Fibroblast of the conjunctiva (primary cell): Measurements from ENCODE around the gene CNOT6L.
"Not testable (repeated sequence)": the region's sequence is repeated elsewhere in the genome, so short reads cannot be mapped to it uniquely, and the experiment has no call there.

Source experiments
- DNase-seq: peaks from one replicate; pipeline ENCODE4 v3.0.0-alpha.2; 2010; ENCODE audit warnings: low read depth

CNOT6L gene

GRCh38 chr4:77782102-77782835 lies 36.9 kb downstream of the CNOT6L start:
- no peak for DNase-seq

GRCh38 chr4:77780762-77781161 lies 38.4 kb downstream of the CNOT6L start:
- not testable (repeated sequence) for DNase-seq

DNA sequence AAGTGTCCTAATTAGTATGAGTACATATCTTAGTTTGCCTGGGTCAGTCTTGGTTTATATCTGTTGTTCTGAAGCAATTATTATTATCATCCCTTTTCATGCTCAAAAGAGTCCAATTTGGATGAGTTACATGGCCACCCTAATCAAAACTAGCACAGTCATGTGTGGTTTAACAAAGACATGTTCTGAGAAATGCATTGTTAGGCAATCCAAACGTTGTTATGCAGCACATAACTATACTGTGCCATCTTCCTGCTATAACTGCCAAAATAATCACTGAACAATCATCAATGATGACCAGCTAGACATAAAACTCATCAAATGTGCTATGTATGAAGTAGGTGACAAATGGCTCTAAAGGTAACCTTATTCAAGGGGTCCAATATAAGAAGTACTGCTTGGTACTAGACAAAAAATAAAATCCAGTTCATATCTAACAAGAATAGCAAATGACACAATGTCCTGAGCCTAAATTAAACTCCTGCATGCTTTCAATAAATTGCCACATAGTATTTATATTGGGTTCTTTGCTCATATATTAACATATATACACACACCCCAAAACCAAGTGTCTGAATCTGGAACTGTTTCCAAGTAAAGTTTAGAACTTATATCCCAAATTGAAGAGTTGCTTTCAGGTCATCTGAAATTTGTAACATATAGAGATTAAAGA lies 41.9 kb downstream of the CNOT6L start:
- DNase-seq: no peak

DNA sequence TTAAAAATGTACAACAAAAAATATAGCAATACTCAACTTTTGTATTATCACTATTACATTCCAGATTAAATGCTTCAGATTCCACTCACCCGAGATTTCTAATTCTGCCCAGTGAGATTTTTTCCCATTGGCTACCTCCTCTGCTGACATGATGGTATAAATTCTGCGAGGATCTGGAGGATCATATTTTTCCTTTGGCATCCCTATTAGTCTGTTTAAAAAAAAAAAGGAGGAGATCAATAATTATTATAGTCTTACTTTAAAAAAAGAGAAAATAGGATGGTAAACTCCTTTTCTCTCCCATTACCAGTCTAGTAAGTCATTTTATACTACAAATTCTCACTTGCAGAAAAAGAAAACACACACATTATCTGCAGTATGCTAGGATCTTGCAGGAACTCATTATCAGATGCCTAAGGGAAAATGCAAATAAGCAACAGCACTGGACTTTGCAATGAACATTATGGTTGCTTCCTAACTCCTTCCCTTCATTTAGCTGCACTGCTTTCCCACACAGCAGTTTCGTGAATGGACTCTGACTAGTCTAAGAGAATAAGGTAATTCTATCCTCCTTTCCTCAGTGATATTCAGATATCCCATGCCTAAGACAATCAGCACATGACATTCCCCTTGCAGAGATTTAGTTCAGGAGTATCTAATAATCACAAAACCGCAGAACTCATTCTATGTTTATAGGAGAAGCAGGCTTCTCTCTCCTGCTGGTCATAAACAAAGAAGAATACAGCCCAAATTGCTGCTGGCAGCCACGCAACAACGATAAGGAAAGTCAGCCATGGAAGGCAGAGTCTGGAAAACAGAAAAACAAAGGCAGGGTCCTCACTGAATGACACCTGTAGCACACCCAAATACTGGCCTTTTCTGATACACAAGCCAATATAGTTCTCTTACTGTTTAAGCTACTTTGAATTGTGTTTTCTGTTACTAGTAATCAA lies 42.7 kb downstream of the CNOT6L start:
- DNase-seq: no peak

- peak; percentile 16 for DNase-seq
Observed at GRCh38 chr4:77773101-77773500, 46.1 kb downstream of the CNOT6L start.

- no peak for DNase-seq
Observed at GRCh38 chr4:77771566-77771965, 47.6 kb downstream of the CNOT6L start.

DNA sequence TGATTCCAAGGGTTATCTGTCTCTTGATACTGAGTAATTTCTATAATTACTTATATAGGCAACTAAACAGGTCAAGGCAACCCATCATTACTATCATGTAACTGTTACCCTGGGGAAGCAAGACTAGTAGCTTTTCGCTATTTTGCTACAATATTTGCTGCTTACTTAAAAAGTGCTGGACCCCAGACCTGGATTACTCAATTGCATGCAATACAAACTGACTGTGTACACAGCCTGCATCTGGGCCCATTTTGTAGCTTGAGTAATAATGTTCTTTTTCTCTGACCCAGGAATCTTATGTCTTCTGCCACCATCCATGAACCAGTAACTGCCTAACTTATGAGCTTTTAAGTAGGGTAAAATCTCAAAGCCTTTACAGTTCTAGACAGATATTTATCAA lies 53.4 kb downstream of the CNOT6L start:
- DNase-seq: no peak

DNA sequence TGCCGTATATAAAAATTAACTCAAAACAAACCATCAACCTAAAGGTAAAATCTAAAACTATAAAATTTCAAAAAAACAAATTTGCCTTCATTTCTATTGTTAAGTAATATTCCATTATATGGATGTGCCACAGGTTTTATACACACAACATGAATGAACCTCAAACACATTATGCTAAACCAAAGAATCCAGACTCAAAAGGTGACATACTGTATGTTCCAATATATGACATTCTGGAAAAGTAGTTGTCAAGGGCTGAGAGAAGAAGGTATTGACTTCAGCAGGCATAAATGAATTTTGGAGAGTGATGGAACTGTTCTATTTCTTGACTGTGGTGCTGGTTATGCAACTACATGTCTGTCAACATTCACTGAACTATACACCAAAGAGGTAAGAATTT lies 56.6 kb downstream of the CNOT6L start:
- no peak for DNase-seq

DNA sequence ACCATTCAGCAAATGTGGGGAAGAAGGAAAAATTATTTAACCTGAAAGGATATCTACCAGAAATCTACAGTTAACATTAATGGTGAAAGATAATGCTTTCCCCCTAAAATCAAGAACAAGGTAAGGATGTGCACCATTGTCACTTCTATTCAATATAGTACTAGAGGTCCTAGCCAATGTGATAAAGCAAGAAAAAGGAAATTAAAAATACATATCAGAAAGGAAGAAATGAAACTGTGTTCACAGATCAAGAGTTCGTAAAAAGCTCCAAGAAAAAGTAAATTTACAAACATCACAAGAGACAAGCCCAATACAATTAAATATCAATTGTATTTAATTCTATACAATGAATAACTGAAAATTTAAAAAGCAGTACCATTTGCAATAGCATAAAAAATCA lies 57.6 kb downstream of the CNOT6L start:
- no peak for DNase-seq

GRCh38 chr4:77758804-77759203 lies 60.4 kb downstream of the CNOT6L start:
- no peak for DNase-seq

- DNase-seq: no peak
Observed at GRCh38 chr4:77751764-77752163, 67.4 kb downstream of the CNOT6L start.

DNA sequence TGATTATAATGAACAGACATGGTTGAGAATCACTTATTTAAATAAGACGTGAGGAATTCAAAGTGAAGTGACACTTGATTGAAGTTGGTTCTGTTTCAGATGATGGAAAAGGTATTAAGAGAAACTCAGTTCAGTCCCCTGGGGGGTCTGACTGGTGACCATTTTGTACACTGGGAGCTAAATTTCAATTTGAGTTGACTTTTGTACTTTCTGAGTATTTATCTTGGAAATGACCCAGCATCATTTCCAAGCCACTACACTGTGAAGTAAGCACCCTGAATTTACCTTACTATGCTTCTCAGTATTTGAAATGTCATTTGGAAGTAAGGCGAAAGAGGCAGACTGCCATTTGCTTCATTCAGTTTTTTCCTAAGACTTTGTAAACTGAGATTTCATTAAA lies 73.4 kb downstream of the CNOT6L start:
- no peak for DNase-seq

- DNase-seq: no peak
Observed at GRCh38 chr4:77742054-77742453, 77.1 kb downstream of the CNOT6L start.

DNA sequence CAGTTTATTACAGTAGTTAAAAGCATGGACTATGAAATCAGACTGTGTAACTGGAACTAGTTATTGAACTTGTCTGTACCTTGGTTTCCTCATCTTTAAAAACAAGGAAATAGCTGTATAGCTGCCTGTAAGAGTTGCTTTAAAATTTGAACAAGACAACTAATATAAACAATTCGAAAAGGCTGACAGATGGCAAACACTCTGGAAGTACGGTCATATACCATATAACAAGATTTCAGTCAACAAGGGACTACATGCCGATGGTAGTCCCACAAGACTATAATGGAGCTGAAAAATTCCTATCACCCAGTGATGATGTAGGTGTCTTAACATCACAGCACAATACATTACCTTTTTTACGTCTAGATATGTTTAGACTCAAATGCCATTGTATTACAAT lies 78.7 kb downstream of the CNOT6L start:
- no peak for DNase-seq

DNA sequence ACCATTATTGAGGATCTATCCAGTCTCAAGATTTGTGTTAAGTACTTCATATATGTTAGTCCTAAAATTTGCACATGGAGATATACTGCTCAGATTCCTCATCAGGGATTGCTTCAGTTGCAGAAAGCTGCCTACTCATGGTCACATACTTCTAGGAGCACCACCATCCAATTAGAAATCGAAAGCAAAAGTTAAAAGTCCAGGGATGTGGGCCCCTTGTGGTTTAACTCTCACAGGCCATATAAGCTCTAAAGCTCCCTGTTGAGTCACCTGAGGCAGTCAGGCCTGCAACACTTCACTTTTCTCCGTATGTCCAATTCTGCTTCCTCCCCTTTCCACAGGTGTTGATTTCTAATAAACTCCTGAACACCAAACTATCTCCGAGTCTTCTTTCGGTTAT lies 84.2 kb downstream of the CNOT6L start:
- no peak for DNase-seq

GRCh38 chr4:77731656-77732055 lies 87.5 kb downstream of the CNOT6L start:
- no peak for DNase-seq

- no peak for DNase-seq
Observed at GRCh38 chr4:77728420-77728819, 90.7 kb downstream of the CNOT6L start.

DNA sequence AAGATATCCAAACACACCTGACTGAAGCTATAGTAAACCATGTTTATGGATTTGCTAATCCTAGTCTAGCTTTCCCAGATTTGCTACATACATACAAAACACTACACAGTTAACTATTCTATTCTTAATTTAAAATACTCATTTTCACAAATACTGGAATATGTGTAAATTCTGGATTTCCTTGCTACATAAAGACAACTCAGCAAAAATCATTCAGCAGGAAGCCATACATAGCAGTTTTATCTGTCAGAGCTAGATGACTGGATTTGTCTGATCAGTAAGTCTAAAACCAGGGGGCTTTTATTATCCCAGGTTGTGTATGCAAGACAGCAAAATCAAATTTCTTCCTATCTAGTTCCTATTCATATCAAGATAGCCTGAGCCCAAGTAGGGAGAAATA lies 98.1 kb downstream of the CNOT6L start:
- no peak for DNase-seq

- DNase-seq: not testable (repeated sequence)
Observed at GRCh38 chr4:77718500-77718899, 100.7 kb downstream of the CNOT6L start.

- no peak for DNase-seq
Observed at GRCh38 chr4:77715414-77716290, 103.5 kb downstream of the CNOT6L start.

- no peak for DNase-seq
Observed at GRCh38 chr4:77714514-77714913, 104.7 kb downstream of the CNOT6L start.

GRCh38 chr4:77713884-77714283 lies 105.3 kb downstream of the CNOT6L start:
- DNase-seq: no peak
